K562 (cell line): Measurements from ENCODE around the gene TIA1. TPM values are rescaled to one million over a fixed set of nuclear protein-coding genes. Genes with fewer than 3 reads are reported as not detected.

ENCODE experiments used
- BCLAF1 ChIP-seq, 2 experiments: fragments of 450-650 bp in 1 of 2; IDR thresholded peaks; 2 replicates each; pipeline ENCODE4 v1.6.1; 2011 to 2017; ENCODE audit warnings: low read depth in 2 of 2, antibody characterized with exemption in 1 of 2, borderline replicate concordance in 1 of 2, low read length in 1 of 2, mild to moderate bottlenecking in 1 of 2, mixed read lengths in 1 of 2; ENCODE audit not compliant: control insufficient read depth in 1 of 2
- BCOR ChIP-seq: fragments of 450-650 bp; IDR thresholded peaks from 2 replicates; pipeline ENCODE4 v1.6.1; 2016
- IRF1 ChIP-seq: sonication (generic); formaldehyde crosslinking; IDR thresholded peaks from 2 replicates; pipeline ENCODE4 v1.8.0; 2022; ENCODE audit warnings: missing genetic modification reagents, mild to moderate bottlenecking, borderline replicate concordance
- PPARD ChIP-seq: fragments of 250-450 bp; sonication (Bioruptor Pico); IDR thresholded peaks from 2 replicates; pipeline ENCODE4 v1.8.0; 2022; ENCODE audit warnings: inconsistent platforms, mild to moderate bottlenecking, moderate library complexity
- SIRT6 ChIP-seq: IDR thresholded peaks from one replicate; pipeline ENCODE4 v1.6.1; 2012; ENCODE audit warnings: low read depth, mild to moderate bottlenecking, control low read depth, inconsistent platforms, low read length, moderate library complexity
- STAT6 ChIP-seq: sonication (generic); formaldehyde crosslinking; IDR thresholded peaks from 2 replicates; pipeline ENCODE4 v1.8.1; 2023; ENCODE audit warnings: mild to moderate bottlenecking, missing genetic modification reagents
- ZFX ChIP-seq: sonication (generic); formaldehyde crosslinking; IDR thresholded peaks from 2 replicates; pipeline ENCODE4 v1.8.0; 2022; ENCODE audit warnings: mild to moderate bottlenecking, missing genetic modification reagents, moderate library complexity
- ZNF146 ChIP-seq: IDR thresholded peaks from one replicate; pipeline ENCODE4 v1.6.1; 2018; ENCODE audit warnings: missing compliant biosample characterization; ENCODE audit not compliant: unreplicated experiment
- ZNF395 ChIP-seq: fragments of 200-800 bp; sonication (Bioruptor generic); IDR thresholded peaks from 2 replicates; pipeline ENCODE4 v1.6.1; 2017; ENCODE audit warnings: missing genetic modification characterization, missing compliant biosample characterization
- ZNF407 ChIP-seq: fragments of 450-650 bp; IDR thresholded peaks from 2 replicates; pipeline ENCODE4 v1.6.1; 2016; ENCODE audit warnings: low read depth
- polyA plus RNA-seq, 8 experiments: library from polyadenylated mRNA; depleted of rRNA in 4 of 8; stranded (reverse) in 5 of 8; unstranded in 3 of 8; fragments of >200 nt; fragmentation: Nextera tagmentation in 2 of 8; fragmentation: Illumina TruSeq in 1 of 8; extraction: Ambion mirVana in 2 of 8; extraction: Trizol in 1 of 8; gene quantifications; 2 replicates each; pipeline versions ENCODE4 v1.2.1 to v1.2.3, GENCODE V29; 2011 to 2014; ENCODE audit warnings: inconsistent platforms in 1 of 8, missing spikeins in 1 of 8
- total RNA-seq, 7 experiments: library from RNA; depleted of rRNA in 6 of 7; stranded (reverse); fragments of >200 nt in 6 of 7; fragmentation: Illumina TruSeq in 2 of 7; extraction: Trizol in 2 of 7; gene quantifications; 2 replicates each; pipeline versions ENCODE4 v1.2.1 to v1.2.3, GENCODE V29; 2011 to 2021; ENCODE audit warnings: low replicate concordance in 1 of 7

Gene TIA1
- total and polyA plus RNA-seq, 9 of the 15 experiments (the other 6 are each of a cell fraction or from before 2014, with no cell fraction given): 25.3 to 129 (median 79.6) TPM

- TF ChIP-seq ZNF395 (CRISPR knock-in tag): no peak
- no peak for TF ChIP-seq PPARD (CRISPR knock-in tag)
- no peak for TF ChIP-seq STAT6
- peak; percentile 50; the same call in 1 of the 2 replicates for TF ChIP-seq BCOR
- 0 out of 2 replicates have a peak, but pooled peaks have one; percentile 21 for TF ChIP-seq ZFX (CRISPR knock-in tag)
- TF ChIP-seq ZNF146 (CRISPR knock-in tag): peak; percentile 91
- no peak for TF ChIP-seq BCLAF1 (IDR thresholded peaks at IDR 0.05; ENCODE audit: borderline replicate concordance in 1 of 2, control insufficient read depth in 1 of 2, low read depth in 2 of 2, low read length in 1 of 2)
- TF ChIP-seq IRF1 (CRISPR knock-in tag): no peak
- TF ChIP-seq ZNF407: no peak
- TF ChIP-seq SIRT6: no peak
Observed at GRCh38 chr2:70201225-70201768, 47.1 kb downstream of the TIA1 start (continued).
